ENCODE results near the gene C5AR2. TPM values are rescaled to one million over a fixed set of nuclear protein-coding genes. Genes with fewer than 3 reads are reported as not detected.

C5AR2 gene
- total RNA-seq, 1 experiment from 2014 or later: not detected

GRCh38 chr19:47321630-47322029 is 10.3 kb upstream of the C5AR2 start:
- Histone ChIP-seq H3K4me1 (ENCODE audit: insufficient read depth, low read length) (no peaks in the 10 kb centered on the region), H3K23me2 (ENCODE audit: insufficient read length, low read depth, low read length, poor library complexity, severe bottlenecking) (peaks cover 3% of the 10 kb centered on the region), H2BK15ac (ENCODE audit: low read depth, low read length) (no peak overlapping the region), H3K9me3 (ENCODE audit: control insufficient read depth, low read depth, low read length) (no peaks in the 10 kb centered on the region), H2AK5ac (ENCODE audit: insufficient read length, low read length) (no peak overlapping the region), H2AFZ (ENCODE audit: low read length) (no peak overlapping the region), H4K5ac (ENCODE audit: insufficient read length, low read depth, low read length) (no peak overlapping the region), H2BK120ac (ENCODE audit: low read depth, low read length, poor library complexity, severe bottlenecking) (no peak overlapping the region), H3K14ac (ENCODE audit: insufficient read depth, low read length) (no peak overlapping the region), H3K79me2 (ENCODE audit: insufficient read depth, low read length) (no peaks in the 10 kb centered on the region), H3K56ac (ENCODE audit: insufficient read length, low read depth, low read length) (no peak overlapping the region), H3K4ac (ENCODE audit: low read depth, low read length) (no peak overlapping the region), H2BK12ac (ENCODE audit: insufficient read length, low read depth, low read length) (no peak overlapping the region), H3K9ac (ENCODE audit: extremely low read depth, insufficient read length, low read length) (no peak overlapping the region), H3T11ph (ENCODE audit: low read length) (no peak overlapping the region), H4K8ac (replicated peaks; ENCODE audit: insufficient read length, low read depth, low read length) (no peak overlapping the region), H4K20me1 (ENCODE audit: control insufficient read depth, insufficient read depth, insufficient read length) (no peaks in the 10 kb centered on the region), H3K4me2 (ENCODE audit: insufficient read depth, insufficient read length, low read length) (no peak overlapping the region), H3K27ac (ENCODE audit: insufficient read length, low read depth, low read length) (no peak overlapping the region), H2BK20ac (ENCODE audit: low read depth, low read length, poor library complexity, severe bottlenecking) (no peak overlapping the region), H2BK5ac (ENCODE audit: insufficient read length, low read length) (no peak overlapping the region), H3K23ac (ENCODE audit: insufficient read length, low read depth, low read length) (no peak overlapping the region), H3K18ac (ENCODE audit: insufficient read length, low read depth, low read length) (no peak overlapping the region), H3K27me3 (ENCODE audit: insufficient read depth, low read length) (no peaks in the 10 kb centered on the region), H3K79me1 (ENCODE audit: insufficient read depth, low read depth, low read length, poor library complexity, severe bottlenecking) (no peaks in the 10 kb centered on the region), H4K91ac (ENCODE audit: insufficient read length, low read depth, low read length) (no peak overlapping the region)
- H3K36me3 Mint-ChIP-seq (ENCODE audit: insufficient read depth in 1 of 3, low read depth in 3 of 3): no peaks in the 10 kb centered on the region; a peak in 1 of 7 replicates
- DNase-seq: no peak
- H3K4me1 Mint-ChIP-seq: peaks cover 0 to 3% of the 10 kb centered on the region in 2 experiments; a peak in 1 of 4 replicates
- H3K4me3 Mint-ChIP-seq: no peak overlapping the region
- peaks cover 9% of the 10 kb centered on the region for H3K27me3 Mint-ChIP-seq (ENCODE audit: low read depth)
- H3K9me3 Mint-ChIP-seq: no peaks in the 10 kb centered on the region; a peak in 1 of 5 replicates
- TF ChIP-seq CTCF (conservative IDR thresholded peaks at IDR 0.05): no peak
- WGBS (ENCODE audit: extremely low coverage, insufficient read length, low lambda C conversion rate): no CpG with 5 or more reads among the region's 1 CpG
- H3K27ac Mint-ChIP-seq: no peak overlapping the region

Data from H9 (cell line).